Measurements from ENCODE around the gene RAPGEF1. TPM values are rescaled to one million over a fixed set of nuclear protein-coding genes. Genes with fewer than 3 reads are reported as not detected.
A peak's percentile ranks its signal among the peaks of the same experiment; 100 is the strongest.
"Not testable (repeated sequence)": the region's sequence is repeated elsewhere in the genome, so short reads cannot be mapped to it uniquely, and the experiment has no call there.

RAPGEF1 gene
- total RNA-seq, 1 experiment from 2014 or later, result 55.6 TPM

DNA sequence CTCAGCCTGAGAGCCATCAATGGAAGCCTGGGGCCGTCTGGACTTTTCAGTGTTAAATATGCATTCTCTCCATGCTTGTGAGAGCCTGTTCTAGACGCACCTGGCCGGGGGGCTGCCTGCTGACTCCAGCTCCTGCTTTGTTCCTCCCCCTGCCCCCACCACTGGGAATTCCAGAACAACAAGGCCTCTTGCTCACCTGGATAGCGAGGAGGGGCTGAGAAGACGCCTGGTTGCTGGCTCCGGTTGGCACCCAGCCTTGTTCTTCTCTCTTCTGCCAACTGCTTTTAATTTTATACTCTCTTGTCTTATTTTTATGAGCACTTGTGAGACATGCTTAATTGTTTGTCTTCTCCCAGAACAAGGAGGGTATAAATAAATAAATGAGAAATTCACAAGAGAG is 15.0 kb upstream of the RAPGEF1 start:
- Histone ChIP-seq H3K9ac (ENCODE audit: extremely low read depth, insufficient read length, low read length) (no peak overlapping the region), H3K18ac (ENCODE audit: insufficient read length, low read depth, low read length) (no peak overlapping the region), H3K23me2 (ENCODE audit: insufficient read length, low read depth, low read length, poor library complexity, severe bottlenecking) (no peaks in the 10 kb centered on the region), H2AK5ac (ENCODE audit: insufficient read length, low read length) (no peak overlapping the region), H2AFZ (ENCODE audit: low read length) (no peak overlapping the region), H3K4ac (ENCODE audit: low read depth, low read length) (no peak overlapping the region), H3K23ac (ENCODE audit: insufficient read length, low read depth, low read length) (no peak overlapping the region), H3K14ac (ENCODE audit: insufficient read depth, low read length) (no peak overlapping the region), H3K9me3 (ENCODE audit: control insufficient read depth, low read depth, low read length) (no peaks in the 10 kb centered on the region), H2BK12ac (ENCODE audit: insufficient read length, low read depth, low read length) (no peak overlapping the region), H3K56ac (ENCODE audit: insufficient read length, low read depth, low read length) (no peak overlapping the region), H3K4me2 (ENCODE audit: insufficient read depth, insufficient read length, low read length) (no peak overlapping the region), H3K27me3 (ENCODE audit: insufficient read depth, low read length) (no peaks in the 10 kb centered on the region), H2BK120ac (ENCODE audit: low read depth, low read length, poor library complexity, severe bottlenecking) (peak overlapping the region; percentile 69), H2BK20ac (ENCODE audit: low read depth, low read length, poor library complexity, severe bottlenecking) (no peak overlapping the region), H4K91ac (ENCODE audit: insufficient read length, low read depth, low read length) (no peak overlapping the region), H3K79me1 (ENCODE audit: insufficient read depth, low read depth, low read length, poor library complexity, severe bottlenecking) (no peaks in the 10 kb centered on the region), H3K27ac (ENCODE audit: insufficient read length, low read depth, low read length) (no peak overlapping the region), H4K5ac (ENCODE audit: insufficient read length, low read depth, low read length) (no peak overlapping the region), H4K8ac (replicated peaks; ENCODE audit: insufficient read length, low read depth, low read length) (no peak overlapping the region), H4K20me1 (ENCODE audit: control insufficient read depth, insufficient read depth, insufficient read length) (no peaks in the 10 kb centered on the region), H3T11ph (ENCODE audit: low read length) (no peak overlapping the region), H2BK5ac (ENCODE audit: insufficient read length, low read length) (no peak overlapping the region), H3K4me1 (ENCODE audit: insufficient read depth, low read length) (no peaks in the 10 kb centered on the region), H2BK15ac (ENCODE audit: low read depth, low read length) (no peak overlapping the region), H3K79me2 (ENCODE audit: insufficient read depth, low read length) (no peaks in the 10 kb centered on the region)
- H3K4me3 Mint-ChIP-seq, result no peak overlapping the region; a peak in 1 of 5 replicates
- DNase-seq, result peak; percentile 77
- no CpG with 5 or more reads among the region's 6 CpGs for WGBS (ENCODE audit: extremely low coverage, insufficient read length, low lambda C conversion rate)
- no peaks in the 10 kb centered on the region for H3K36me3 Mint-ChIP-seq (ENCODE audit: insufficient read depth in 1 of 3, low read depth in 3 of 3)
- peaks cover 8 to 15% of the 10 kb centered on the region in 2 experiments for H3K4me1 Mint-ChIP-seq
- no peaks in the 10 kb centered on the region; a peak in 2 of 5 replicates for H3K9me3 Mint-ChIP-seq
- peaks cover 4% of the 10 kb centered on the region for H3K27me3 Mint-ChIP-seq (ENCODE audit: low read depth)
- peak overlapping the region in 2 of 3 experiments; percentile 80 to 91; a peak in 3 of 7 replicates for H3K27ac Mint-ChIP-seq
- TF ChIP-seq, protein P1, sequence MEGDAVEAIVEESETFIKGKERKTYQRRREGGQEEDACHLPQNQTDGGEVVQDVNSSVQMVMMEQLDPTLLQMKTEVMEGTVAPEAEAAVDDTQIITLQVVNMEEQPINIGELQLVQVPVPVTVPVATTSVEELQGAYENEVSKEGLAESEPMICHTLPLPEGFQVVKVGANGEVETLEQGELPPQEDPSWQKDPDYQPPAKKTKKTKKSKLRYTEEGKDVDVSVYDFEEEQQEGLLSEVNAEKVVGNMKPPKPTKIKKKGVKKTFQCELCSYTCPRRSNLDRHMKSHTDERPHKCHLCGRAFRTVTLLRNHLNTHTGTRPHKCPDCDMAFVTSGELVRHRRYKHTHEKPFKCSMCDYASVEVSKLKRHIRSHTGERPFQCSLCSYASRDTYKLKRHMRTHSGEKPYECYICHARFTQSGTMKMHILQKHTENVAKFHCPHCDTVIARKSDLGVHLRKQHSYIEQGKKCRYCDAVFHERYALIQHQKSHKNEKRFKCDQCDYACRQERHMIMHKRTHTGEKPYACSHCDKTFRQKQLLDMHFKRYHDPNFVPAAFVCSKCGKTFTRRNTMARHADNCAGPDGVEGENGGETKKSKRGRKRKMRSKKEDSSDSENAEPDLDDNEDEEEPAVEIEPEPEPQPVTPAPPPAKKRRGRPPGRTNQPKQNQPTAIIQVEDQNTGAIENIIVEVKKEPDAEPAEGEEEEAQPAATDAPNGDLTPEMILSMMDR (conservative IDR thresholded peaks at IDR 0.05), result no peak

DNA sequence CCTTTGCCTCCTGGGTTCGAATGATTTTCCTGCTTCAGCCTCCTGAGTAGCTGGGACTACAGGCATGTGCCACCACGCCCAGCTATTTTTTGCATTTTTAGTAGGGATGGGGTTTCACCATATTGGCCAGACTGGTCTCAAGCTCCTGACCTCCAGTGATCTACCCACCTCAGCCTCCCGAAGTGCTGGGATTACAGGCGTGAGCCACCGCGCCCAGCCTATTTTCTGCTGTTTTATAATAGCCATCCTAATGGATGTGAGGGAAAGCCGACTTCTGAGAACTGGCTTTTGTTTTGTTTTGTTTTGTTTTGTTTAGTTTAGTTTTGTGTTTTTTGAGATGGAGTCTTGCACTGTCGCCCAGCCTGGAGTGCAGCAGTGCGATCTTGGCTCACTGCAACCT is 13.9 kb upstream of the RAPGEF1 start:
- not testable (repeated sequence) for H3K27me3 Mint-ChIP-seq (ENCODE audit: low read depth); H3K79me2 ChIP-seq (ENCODE audit: insufficient read depth, low read length); H3K4ac ChIP-seq (ENCODE audit: low read depth, low read length); H3K27me3 ChIP-seq (ENCODE audit: insufficient read depth, low read length); H3K9me3 ChIP-seq (ENCODE audit: control insufficient read depth, low read depth, low read length); H3K4me3 Mint-ChIP-seq; H2AK5ac ChIP-seq (ENCODE audit: insufficient read length, low read length); H3K23ac ChIP-seq (ENCODE audit: insufficient read length, low read depth, low read length); H3K14ac ChIP-seq (ENCODE audit: insufficient read depth, low read length); H3K9me3 Mint-ChIP-seq; H4K91ac ChIP-seq (ENCODE audit: insufficient read length, low read depth, low read length); H3K27ac ChIP-seq (ENCODE audit: insufficient read length, low read depth, low read length); H2AFZ ChIP-seq (ENCODE audit: low read length); H2BK20ac ChIP-seq (ENCODE audit: low read depth, low read length, poor library complexity, severe bottlenecking); H3K4me2 ChIP-seq (ENCODE audit: insufficient read depth, insufficient read length, low read length); H2BK5ac ChIP-seq (ENCODE audit: insufficient read length, low read length); H3K36me3 Mint-ChIP-seq (ENCODE audit: insufficient read depth in 1 of 3, low read depth in 3 of 3); H3T11ph ChIP-seq (ENCODE audit: low read length); H3K27ac Mint-ChIP-seq; H3K56ac ChIP-seq (ENCODE audit: insufficient read length, low read depth, low read length); H4K5ac ChIP-seq (ENCODE audit: insufficient read length, low read depth, low read length); H3K23me2 ChIP-seq (ENCODE audit: insufficient read length, low read depth, low read length, poor library complexity, severe bottlenecking); H2BK15ac ChIP-seq (ENCODE audit: low read depth, low read length); H3K9ac ChIP-seq (ENCODE audit: extremely low read depth, insufficient read length, low read length); H3K18ac ChIP-seq (ENCODE audit: insufficient read length, low read depth, low read length); H4K20me1 ChIP-seq (ENCODE audit: control insufficient read depth, insufficient read depth, insufficient read length); H4K8ac ChIP-seq (replicated peaks; ENCODE audit: insufficient read length, low read depth, low read length); H3K79me1 ChIP-seq (ENCODE audit: insufficient read depth, low read depth, low read length, poor library complexity, severe bottlenecking); H2BK120ac ChIP-seq (ENCODE audit: low read depth, low read length, poor library complexity, severe bottlenecking); H2BK12ac ChIP-seq (ENCODE audit: insufficient read length, low read depth, low read length); H3K4me1 ChIP-seq (ENCODE audit: insufficient read depth, low read length); DNase-seq
- no CpG with 5 or more reads among the region's 9 CpGs for WGBS (ENCODE audit: extremely low coverage, insufficient read length, low lambda C conversion rate)
- H3K4me1 Mint-ChIP-seq, result peaks cover 8 to 15% of the 10 kb centered on the region in 2 experiments

Measured in H9 (cell line).